WI38 (cell line): Measurements from ENCODE around the gene RAD51AP1.

Experiments used
- H3K4me3 ChIP-seq: 2 replicates; pipeline ENCODE4 v1.5.1; 2011; ENCODE audit warnings: low read depth, mild to moderate bottlenecking, control low read depth, low read length
- CTCF ChIP-seq: IDR thresholded peaks from 2 replicates; pipeline ENCODE4 v1.5.1; 2012; ENCODE audit warnings: low read depth, mild to moderate bottlenecking, control low read depth, low read length

The RAD51AP1 gene

GRCh38 chr12:4584281-4584680, 45.6 kb downstream of the RAD51AP1 start:
- no peak for TF ChIP-seq CTCF
- no peak overlapping the region for H3K4me3 ChIP-seq

GRCh38 chr12:4584896-4585295, 46.2 kb downstream of the RAD51AP1 start:
- no peak for TF ChIP-seq CTCF
- no peak overlapping the region for H3K4me3 ChIP-seq

GRCh38 chr12:4586500-4586899, 47.8 kb downstream of the RAD51AP1 start:
- H3K4me3 ChIP-seq, result no peak overlapping the region
- TF ChIP-seq CTCF, result no peak

- H3K4me3 ChIP-seq, result no peak overlapping the region
- TF ChIP-seq CTCF, result no peak
Measured at GRCh38 chr12:4587108-4587507, 48.4 kb downstream of the RAD51AP1 start.

GRCh38 chr12:4588916-4589315, 50.2 kb downstream of the RAD51AP1 start:
- no peak for TF ChIP-seq CTCF
- no peak overlapping the region for H3K4me3 ChIP-seq

- TF ChIP-seq CTCF, result no peak
- no peak overlapping the region for H3K4me3 ChIP-seq
Measured at GRCh38 chr12:4589941-4590340, 51.3 kb downstream of the RAD51AP1 start.

GRCh38 chr12:4591180-4591687, 52.5 kb downstream of the RAD51AP1 start:
- no peak overlapping the region for H3K4me3 ChIP-seq
- no peak for TF ChIP-seq CTCF
